Mesodermal cell (in vitro differentiated cells): ENCODE measurements around the gene CACNA1B.
"Not testable (repeated sequence)": the region's sequence is repeated elsewhere in the genome, so short reads cannot be mapped to it uniquely, and the experiment has no call there.

Source experiments
- H3K27ac ChIP-seq: 2 replicates; pipeline ENCODE4 v1.7.0; 2013; ENCODE audit warnings: mild to moderate bottlenecking, low read depth, low read length, moderate library complexity; ENCODE audit not compliant: severe bottlenecking
- H3K36me3 ChIP-seq: 2 replicates; pipeline ENCODE4 v1.7.1; 2013; ENCODE audit warnings: mild to moderate bottlenecking, low read length, moderate library complexity; ENCODE audit not compliant: control insufficient read depth, insufficient read depth
- H3K4me1 ChIP-seq: one replicate; pipeline ENCODE4 v1.7.1; 2013; ENCODE audit warnings: mild to moderate bottlenecking, low read length; ENCODE audit not compliant: insufficient read depth, control insufficient read depth, poor library complexity, severe bottlenecking
- H3K4me3 ChIP-seq: 2 replicates; pipeline ENCODE4 v1.7.0; 2013; ENCODE audit warnings: low read length, control low read depth, mild to moderate bottlenecking; ENCODE audit not compliant: insufficient read depth, poor library complexity, severe bottlenecking; ENCODE audit errors: extremely low read depth
- H3K9me3 ChIP-seq: 2 replicates; pipeline ENCODE4 v1.7.1; 2013; ENCODE audit warnings: mild to moderate bottlenecking, low read length, moderate library complexity; ENCODE audit not compliant: control insufficient read depth
- WGBS, 2 experiments: methylation state at CpG; one replicate each; pipeline ENCODE4 v1.1.5; 2013; ENCODE audit warnings: missing lambda C conversion rate in 2 of 2; ENCODE audit not compliant: insufficient coverage in 2 of 2; 5-methylcytosine and 5-hydroxymethylcytosine counted together

Gene CACNA1B

GRCh38 chr9:138016406-138017187 is 139.0 kb downstream of the CACNA1B start:
- 91 to 93% methylated on average over 32 to 33 of the region's 33 CpGs for WGBS, 2 experiments
- Histone ChIP-seq H3K4me1 (no peaks in the 10 kb centered on the region), H3K4me3 (no peak overlapping the region), H3K27ac (no peak overlapping the region), H3K9me3 (no peaks in the 10 kb centered on the region), H3K36me3 (no peaks in the 10 kb centered on the region)

GRCh38 chr9:138017200-138017599 is 139.6 kb downstream of the CACNA1B start:
- Histone ChIP-seq H3K36me3 (no peaks in the 10 kb centered on the region), H3K4me3 (no peak overlapping the region), H3K27ac (no peak overlapping the region), H3K9me3 (no peaks in the 10 kb centered on the region), H3K4me1 (no peaks in the 10 kb centered on the region)
- WGBS, 2 experiments: 91 to 95% methylated on average over 10 to 13 of the region's 13 CpGs

GRCh38 chr9:138019514-138019913 is 141.9 kb downstream of the CACNA1B start:
- H3K36me3 ChIP-seq, H3K27ac ChIP-seq, H3K9me3 ChIP-seq, H3K4me1 ChIP-seq, H3K4me3 ChIP-seq: not testable (repeated sequence)
- WGBS, 2 experiments: 94 to 98% methylated on average over 8 to 9 of the region's 10 CpGs

DNA sequence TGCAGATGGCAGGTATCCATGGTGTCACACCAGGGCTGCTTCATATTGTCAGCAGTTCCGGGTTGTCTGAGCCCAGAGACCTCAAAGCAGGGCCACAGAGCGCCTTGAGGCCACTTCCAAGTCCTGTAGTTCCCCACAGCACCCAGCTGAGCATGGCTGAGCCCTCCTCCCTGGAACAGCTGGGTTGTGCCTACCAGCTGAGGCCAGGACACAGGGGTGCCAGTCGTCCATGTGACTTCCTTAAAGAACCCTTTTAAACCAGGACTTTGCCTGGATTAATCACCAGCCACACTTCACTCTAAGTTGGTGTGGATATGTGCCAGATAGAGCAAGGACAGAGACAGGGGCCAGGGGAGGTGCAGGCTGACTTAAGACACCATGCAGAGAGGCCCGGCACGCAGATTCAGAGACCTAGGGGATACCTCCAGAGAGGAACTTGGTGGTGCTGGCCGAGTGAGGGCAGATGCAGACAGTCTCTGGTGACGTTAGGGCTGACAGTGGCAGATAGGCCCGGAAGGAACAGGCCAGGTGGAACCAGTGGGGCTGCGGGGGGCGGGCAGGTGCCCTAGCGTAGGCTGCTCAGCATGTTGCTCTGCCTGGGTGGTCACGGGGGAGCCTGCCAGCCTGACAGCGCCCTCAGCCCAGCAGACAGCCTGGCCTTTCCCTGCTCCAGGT is 142.7 kb downstream of the CACNA1B start:
- no peak overlapping the region for H3K27ac ChIP-seq
- no peaks in the 10 kb centered on the region for H3K9me3 ChIP-seq
- H3K4me3 ChIP-seq: no peak overlapping the region
- H3K36me3 ChIP-seq: no peaks in the 10 kb centered on the region
- H3K4me1 ChIP-seq: no peaks in the 10 kb centered on the region
- WGBS, 2 experiments: 86 to 89% methylated on average over 10 to 11 of the region's 13 CpGs

DNA sequence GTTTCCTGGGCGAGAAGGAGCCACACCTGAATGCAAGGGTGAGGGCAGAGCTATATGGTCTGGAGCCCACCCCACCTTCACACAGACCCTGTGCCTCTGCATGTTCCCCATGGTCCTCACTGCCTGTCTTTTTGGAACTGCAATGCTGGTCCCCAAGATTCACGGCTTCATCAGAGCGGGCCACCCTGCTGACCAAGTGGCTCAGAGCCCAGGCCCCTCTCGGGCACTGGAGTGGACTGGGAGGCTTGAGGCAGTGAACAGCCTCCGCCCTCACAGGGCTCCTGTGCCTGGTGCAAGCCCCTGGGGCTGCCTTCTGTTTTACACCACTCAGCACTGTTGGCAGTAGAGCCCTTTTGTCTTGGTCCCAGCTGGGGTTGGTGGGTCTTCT is 143.2 kb downstream of the CACNA1B start:
- Histone ChIP-seq H3K36me3 (no peaks in the 10 kb centered on the region), H3K9me3 (no peaks in the 10 kb centered on the region), H3K4me1 (no peaks in the 10 kb centered on the region), H3K4me3 (no peak overlapping the region), H3K27ac (no peak overlapping the region)
- WGBS, 2 experiments: 86 to 95% methylated on average over 4 to 5 of the region's 5 CpGs

DNA sequence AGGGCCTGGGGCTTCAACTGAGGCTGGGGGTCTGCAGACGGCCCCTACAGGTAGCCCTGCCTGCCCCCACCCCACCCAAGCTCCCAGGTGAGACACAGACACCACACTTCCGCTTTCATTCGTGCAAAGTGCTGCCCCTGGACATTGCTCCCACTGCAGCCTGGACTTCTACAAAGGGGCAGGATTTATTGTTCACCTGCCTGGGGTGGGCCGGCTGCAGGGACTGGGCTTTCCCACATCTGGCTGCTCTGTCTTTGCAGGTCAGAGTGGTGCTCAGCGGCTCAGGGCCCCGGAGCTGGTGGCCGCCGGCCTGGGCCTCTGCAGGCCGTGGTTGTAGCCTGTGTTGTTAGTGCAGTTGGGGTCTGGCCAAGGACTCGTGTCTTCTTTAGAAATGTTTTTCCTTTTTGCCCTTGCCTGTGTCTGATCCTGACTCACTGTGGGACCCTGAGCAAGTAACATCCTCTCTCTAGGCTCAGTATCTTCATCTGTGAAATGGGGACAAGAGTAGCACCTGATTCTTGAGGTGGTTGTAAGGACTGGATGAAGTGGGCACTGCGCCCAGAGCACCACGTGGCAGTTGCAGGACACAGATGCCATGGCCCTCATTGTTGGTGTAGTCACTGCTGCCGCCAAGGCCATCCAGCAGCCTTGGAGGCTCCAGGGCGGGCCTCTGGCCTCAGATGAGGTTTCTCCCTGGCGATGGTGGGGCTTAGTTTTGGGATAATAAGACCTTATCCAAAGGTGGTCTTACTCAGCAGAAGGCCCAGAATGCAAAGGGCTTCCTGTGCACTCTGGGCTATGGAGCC is 143.9 kb downstream of the CACNA1B start:
- Histone ChIP-seq H3K4me1 (no peaks in the 10 kb centered on the region), H3K9me3 (no peaks in the 10 kb centered on the region), H3K36me3 (no peaks in the 10 kb centered on the region), H3K4me3 (no peak overlapping the region), H3K27ac (no peak overlapping the region)
- 85 to 93% methylated on average over 13 to 15 of the region's 15 CpGs for WGBS, 2 experiments

DNA sequence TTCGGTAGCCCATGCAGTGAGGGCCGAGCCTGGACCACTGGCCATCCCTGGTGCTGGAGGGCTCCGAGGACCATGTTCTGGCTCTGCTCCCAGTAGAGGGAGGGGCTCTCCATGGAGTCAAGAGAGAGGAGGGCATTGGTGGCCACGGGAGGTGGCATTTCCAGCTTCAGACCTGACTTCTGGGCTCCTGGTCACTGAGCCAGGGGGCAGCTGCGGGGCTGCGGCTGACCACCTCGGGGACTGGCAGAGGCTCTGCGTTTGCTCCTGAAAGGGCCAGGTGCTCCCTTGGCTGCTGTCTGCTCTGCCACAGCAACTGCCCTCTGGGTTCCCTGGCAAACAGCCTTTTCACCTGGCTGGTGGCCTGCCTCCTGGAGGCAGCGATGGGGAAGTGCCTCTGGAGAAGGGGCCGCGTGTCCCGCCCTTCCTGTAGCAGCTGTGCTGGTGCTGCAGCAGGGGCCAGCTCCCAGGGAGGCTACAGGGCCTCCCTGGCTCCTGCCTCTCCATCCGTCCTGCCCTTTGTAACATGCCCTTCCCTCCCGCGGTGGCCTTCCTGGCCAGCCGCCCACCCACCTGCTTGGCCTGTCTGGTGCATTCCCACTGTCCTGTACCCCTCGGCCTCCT is 144.6 kb downstream of the CACNA1B start:
- Histone ChIP-seq H3K4me3 (no peak overlapping the region), H3K27ac (no peak overlapping the region), H3K36me3 (no peaks in the 10 kb centered on the region), H3K4me1 (no peaks in the 10 kb centered on the region), H3K9me3 (no peaks in the 10 kb centered on the region)
- WGBS, 2 experiments: 60 to 61% methylated on average over 12 to 13 of the region's 17 CpGs

DNA sequence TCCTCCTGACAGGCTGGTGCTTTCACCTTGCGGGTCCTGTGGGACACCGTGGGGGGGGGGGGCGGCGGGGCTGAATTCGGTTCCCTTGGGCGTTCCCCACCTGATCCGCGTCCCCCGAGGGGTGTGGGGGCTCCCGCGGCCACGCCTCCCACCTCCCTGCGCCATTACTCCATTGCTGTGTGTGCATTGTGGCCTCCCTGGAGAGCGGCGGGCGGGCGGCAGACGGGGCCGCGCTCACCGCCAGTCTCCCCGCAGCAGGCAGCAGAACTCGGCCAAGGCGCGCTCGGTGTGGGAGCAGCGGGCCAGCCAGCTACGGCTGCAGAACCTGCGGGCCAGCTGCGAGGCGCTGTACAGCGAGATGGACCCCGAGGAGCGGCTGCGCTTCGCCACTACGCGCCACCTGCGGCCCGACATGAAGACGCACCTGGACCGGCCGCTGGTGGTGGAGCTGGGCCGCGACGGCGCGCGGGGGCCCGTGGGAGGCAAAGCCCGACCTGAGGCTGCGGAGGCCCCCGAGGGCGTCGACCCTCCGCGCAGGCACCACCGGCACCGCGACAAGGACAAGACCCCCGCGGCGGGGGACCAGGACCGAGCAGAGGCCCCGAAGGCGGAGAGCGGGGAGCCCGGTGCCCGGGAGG is 145.3 kb downstream of the CACNA1B start:
- Histone ChIP-seq H3K27ac (no peak overlapping the region), H3K36me3 (no peaks in the 10 kb centered on the region), H3K4me1 (no peaks in the 10 kb centered on the region), H3K9me3 (no peaks in the 10 kb centered on the region), H3K4me3 (no peak overlapping the region)
- WGBS, 2 experiments: 13 to 21% methylated on average over 55 to 59 of the region's 69 CpGs

- 16 to 21% methylated on average over 48 to 63 of the region's 84 CpGs for WGBS, 2 experiments
- peaks cover 3% of the 10 kb centered on the region for H3K9me3 ChIP-seq
- peak overlapping the region; percentile 11 for H3K4me3 ChIP-seq
- H3K4me1 ChIP-seq: no peaks in the 10 kb centered on the region
- H3K36me3 ChIP-seq: no peaks in the 10 kb centered on the region
- H3K27ac ChIP-seq: no peak overlapping the region
Measured at GRCh38 chr9:138023394-138024124, 146.0 kb downstream of the CACNA1B start.
